H7 (cell line): ENCODE data around the gene HDAC10. TPM values are rescaled to one million over a fixed set of nuclear protein-coding genes. Genes with fewer than 3 reads are reported as not detected.

Source experiments
- DNase-seq: peaks from one replicate; pipeline ENCODE4 v3.0.0; 2012
- H3K27me3 ChIP-seq: 2 replicates; pipeline ENCODE4 v1.6.0; 2011; ENCODE audit warnings: mild to moderate bottlenecking, low read length; ENCODE audit not compliant: control insufficient read depth, insufficient read depth
- H3K36me3 ChIP-seq: replicated peaks from 2 replicates; pipeline ENCODE4 v1.5.1; 2011; ENCODE audit warnings: low read length; ENCODE audit not compliant: control insufficient read depth, insufficient read depth
- H3K4me3 ChIP-seq: 2 replicates; pipeline ENCODE4 v1.5.1; 2011; ENCODE audit warnings: low read depth, mild to moderate bottlenecking, control low read depth, low read length, moderate library complexity; ENCODE audit not compliant: insufficient read depth
- total RNA-seq: library from RNA; depleted of rRNA; stranded (reverse); fragments of >200 nt; shearing (Covaris generic); gene quantifications from 2 replicates; pipeline ENCODE4 v1.2.3, GENCODE V29; 2014; rRNA removed

Gene HDAC10
- total RNA-seq, 1 experiment from 2014 or later: 15.7 TPM

GRCh38 chr22:50196256-50196655, 54.8 kb downstream of the HDAC10 start:
- DNase-seq: no peak
- Histone ChIP-seq H3K27me3 (no peaks in the 10 kb centered on the region), H3K4me3 (no peak overlapping the region), H3K36me3 (peaks cover 6% of the 10 kb centered on the region)

Other genes starting within 250 kb of the HDAC10 start
- gene IL17REL, start 238.5 kb downstream of the HDAC10 start, total RNA-seq: 0.04 TPM in 1 of 2 replicates, not detected in the other
- gene TTLL8, start 193.0 kb downstream of the HDAC10 start, total RNA-seq: not detected in 2 replicates
- gene MLC1, start 165.8 kb downstream of the HDAC10 start, total RNA-seq: 0.14 TPM in 1 of 2 replicates, not detected in the other
- gene MOV10L1, start 161.3 kb downstream of the HDAC10 start, total RNA-seq: not detected in 2 replicates
- gene PANX2, start 80.5 kb downstream of the HDAC10 start, total RNA-seq: 2.2 and 2.6 TPM in 2 replicates
- 83.1 and 84.6 TPM in 2 replicates for gene TRABD, start 65.4 kb downstream of the HDAC10 start, total RNA-seq
- gene SELENOO, start 50.3 kb downstream of the HDAC10 start, total RNA-seq: 27.8 and 29.9 TPM in 2 replicates
- 24.0 and 31.6 TPM in 2 replicates for gene TUBGCP6, start 6.2 kb downstream of the HDAC10 start, total RNA-seq
- 21.2 and 23.8 TPM in 2 replicates for gene MAPK12, start 10.4 kb upstream of the HDAC10 start, total RNA-seq
- 1.4 and 2.4 TPM in 2 replicates for gene MAPK11, start 19.1 kb upstream of the HDAC10 start, total RNA-seq
- gene PLXNB2, start 56.4 kb upstream of the HDAC10 start, total RNA-seq: 33.4 and 39.8 TPM in 2 replicates
- gene DENND6B, start 75.7 kb upstream of the HDAC10 start, total RNA-seq: 0.52 and 1.1 TPM in 2 replicates
- gene PPP6R2, start 92.1 kb upstream of the HDAC10 start, total RNA-seq: 47.0 and 48.7 TPM in 2 replicates
- 53.8 and 64.4 TPM in 2 replicates for gene SBF1, start 223.8 kb upstream of the HDAC10 start, total RNA-seq
- 3.0 and 3.2 TPM in 2 replicates for gene ADM2, start 230.3 kb upstream of the HDAC10 start, total RNA-seq
- not detected in 2 replicates for gene MIOX, start 235.6 kb upstream of the HDAC10 start, total RNA-seq